NCI-H82 treated with DMSO at 0.1 percent for 48 hours (cell line): ENCODE data around the gene DNAH1.
"Not testable (repeated sequence)": the region's sequence is repeated elsewhere in the genome, so short reads cannot be mapped to it uniquely, and the experiment has no call there.

ENCODE experiments used
- DNase-seq: peaks from one replicate; lab custom pipeline; 2025; ENCODE audit not compliant: unreplicated experiment; lab: John Stamatoyannopoulos, UW

The DNAH1 gene

GRCh38 chr3:52331906-52332305 lies 15.8 kb downstream of the DNAH1 start:
- no peak for DNase-seq

- DNase-seq: no peak
Observed at GRCh38 chr3:52333869-52334557, 17.9 kb downstream of the DNAH1 start.

DNA sequence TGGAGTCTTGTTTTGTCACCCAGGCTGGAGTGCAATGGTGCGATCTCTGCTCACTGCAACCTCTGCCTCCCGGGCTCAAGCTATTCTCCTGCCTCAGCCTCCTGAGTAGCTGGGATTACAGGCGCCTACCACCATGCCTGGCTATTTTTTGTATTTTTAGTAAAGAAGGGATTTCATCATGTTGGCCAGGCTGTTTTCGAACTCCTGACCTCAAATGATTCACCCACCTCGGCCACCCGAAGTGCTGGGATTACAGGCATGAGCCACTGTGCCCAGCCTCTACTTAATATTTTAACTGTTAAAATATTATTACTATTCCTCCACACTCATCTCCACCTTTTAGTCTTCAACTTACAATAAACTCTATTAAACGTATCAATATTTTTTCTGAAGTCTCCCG lies 22.0 kb downstream of the DNAH1 start:
- DNase-seq: not testable (repeated sequence)

DNA sequence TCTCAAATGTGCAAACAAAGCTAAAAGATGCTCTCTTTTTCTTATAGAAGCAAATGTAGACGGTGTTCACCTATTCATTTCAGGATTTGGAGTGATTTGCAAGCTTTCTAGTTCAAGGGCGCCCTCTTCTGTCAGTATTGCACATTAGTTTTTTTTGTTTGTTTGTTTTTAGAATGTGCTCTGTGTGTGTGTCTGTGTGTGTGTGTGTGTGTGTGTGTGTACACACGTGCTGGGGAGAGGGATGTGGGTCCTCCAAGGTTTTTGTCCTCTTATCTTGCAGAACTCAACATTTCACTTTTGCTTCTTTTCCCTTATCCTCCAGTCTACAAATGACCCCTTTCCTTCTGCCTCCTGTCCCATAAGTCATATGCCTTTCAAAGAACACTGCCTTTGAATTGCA lies 23.5 kb downstream of the DNAH1 start:
- peak; percentile 63 for DNase-seq

DNA sequence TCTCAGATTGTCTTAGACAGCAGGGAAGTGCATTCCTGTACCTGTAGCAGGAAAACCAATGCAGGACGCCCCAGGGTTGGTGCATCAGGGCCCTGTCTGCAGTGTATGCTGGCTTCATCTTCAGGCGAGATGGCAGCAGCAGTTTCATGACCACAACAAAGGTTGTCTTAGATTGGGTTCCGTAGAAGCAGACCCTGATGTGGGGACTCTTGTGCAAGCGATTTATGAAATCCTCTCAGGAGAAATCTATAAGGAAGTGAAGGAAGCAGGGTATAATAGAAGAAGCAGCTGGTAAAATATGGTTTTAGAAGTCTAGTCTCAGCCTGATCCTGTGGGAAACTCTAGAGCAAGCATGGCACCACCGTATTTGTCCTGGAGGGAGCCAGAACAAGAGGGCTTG lies 25.0 kb downstream of the DNAH1 start:
- no peak for DNase-seq

DNA sequence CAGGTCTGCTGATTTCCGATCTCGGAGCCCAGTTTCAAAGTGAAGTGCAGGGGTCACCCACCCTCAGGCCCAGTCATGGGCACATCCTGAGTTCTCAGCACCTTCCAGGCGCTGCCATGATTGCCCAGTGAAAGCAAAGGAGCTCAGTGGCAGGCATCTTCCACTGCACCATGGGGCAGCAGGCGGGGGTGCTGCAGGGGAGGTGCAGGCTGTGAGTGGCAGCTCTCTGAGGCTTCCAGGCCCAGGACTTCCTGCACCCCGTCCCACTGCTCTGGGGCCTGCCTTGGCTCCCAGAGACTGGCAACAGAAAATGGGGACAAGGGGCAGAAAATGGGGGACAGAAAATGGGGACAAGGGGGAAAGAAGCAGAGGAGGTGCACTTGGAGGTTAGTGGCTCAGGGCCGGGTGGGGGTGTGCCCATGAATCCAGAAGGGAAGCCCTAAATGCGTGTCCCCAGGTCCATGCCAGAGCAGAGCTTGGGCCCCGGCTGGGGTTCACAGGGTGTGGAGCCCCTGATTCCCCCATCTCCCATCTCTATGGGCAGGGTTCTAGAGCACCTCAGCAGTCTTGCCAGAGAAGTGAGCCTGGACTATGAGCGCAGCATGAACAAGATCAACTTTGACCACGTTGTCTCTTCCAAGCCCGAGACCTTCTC lies 28.0 kb downstream of the DNAH1 start:
- DNase-seq: no peak

DNA sequence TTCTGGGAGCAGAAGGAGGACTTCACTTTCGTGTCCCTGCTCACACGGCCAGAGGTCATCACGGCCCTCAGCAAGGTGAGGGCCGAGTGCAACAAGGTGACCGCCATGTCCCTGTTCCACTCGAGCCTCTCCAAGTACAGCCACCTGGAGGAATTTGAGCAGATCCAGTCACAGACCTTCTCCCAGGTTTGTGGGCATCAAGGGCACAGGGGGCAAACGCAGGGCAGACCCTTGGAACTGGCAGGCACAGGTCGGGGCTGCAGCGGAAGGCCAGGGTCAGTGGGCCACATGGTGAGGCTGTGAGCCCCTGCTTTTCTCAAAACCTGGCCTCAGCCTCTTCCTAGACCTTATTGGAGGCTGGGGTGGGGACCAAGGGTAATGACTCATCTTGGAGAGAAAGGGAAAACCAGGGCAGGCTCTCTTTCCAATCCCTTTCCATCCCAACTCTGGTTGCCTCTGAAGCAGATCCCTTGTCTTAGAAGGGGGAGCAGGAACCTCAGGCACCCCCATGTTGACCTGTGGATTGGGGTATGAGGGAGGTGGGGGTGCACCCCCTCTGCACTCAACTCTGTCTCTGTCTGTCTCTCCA lies 29.5 kb downstream of the DNAH1 start:
- DNase-seq: no peak

- DNase-seq: no peak
Observed at GRCh38 chr3:52346623-52347530, 30.8 kb downstream of the DNAH1 start.

DNA sequence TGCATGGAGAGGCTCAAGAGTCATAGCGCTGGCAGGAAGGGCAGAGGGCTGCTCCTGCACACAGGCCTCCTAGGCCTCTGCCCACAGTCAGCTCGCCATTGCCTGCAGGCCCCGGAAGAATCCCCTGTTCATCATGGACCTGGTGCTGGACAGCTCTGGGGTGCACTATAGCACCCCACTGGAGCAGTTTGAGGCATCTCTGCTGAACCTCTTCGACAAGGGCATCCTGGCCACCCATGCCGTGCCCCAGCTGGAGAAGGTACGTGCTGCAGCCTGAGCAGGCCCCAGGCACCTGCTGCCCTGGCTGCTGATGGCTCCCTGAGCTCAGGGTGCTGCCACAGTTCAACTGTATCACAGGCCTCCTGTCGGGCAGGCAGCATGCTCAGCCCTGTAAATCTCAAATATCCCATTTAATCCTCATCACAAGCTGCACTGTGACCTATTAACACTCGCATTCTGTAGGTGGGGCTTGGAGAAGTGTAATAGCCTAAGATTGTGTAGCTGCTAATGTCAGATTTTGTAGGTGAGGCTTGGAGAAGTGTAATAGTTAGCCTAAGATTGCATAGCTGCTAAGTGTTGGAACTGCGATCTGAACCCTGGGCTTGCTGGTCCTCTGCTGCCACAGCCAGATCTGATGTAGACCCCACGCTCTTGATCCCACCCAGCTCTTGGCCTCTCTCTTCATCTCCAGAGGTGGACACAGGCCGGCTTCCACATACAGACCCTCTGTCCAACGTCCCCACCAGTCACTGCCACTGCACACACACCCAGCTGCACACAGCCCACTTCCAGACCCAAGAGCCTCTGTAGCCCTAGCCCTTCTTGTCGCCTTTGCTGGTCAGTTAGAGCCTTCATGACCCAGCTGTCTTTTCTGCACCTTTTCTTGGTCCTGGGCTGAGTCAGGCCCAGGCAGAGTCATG lies 31.9 kb downstream of the DNAH1 start:
- DNase-seq: peak; percentile 19

GRCh38 chr3:52349131-52349530 lies 33.0 kb downstream of the DNAH1 start:
- DNase-seq: no peak

- no peak for DNase-seq
Observed at GRCh38 chr3:52349611-52350395, 33.7 kb downstream of the DNAH1 start.

- no peak for DNase-seq
Observed at GRCh38 chr3:52350416-52350815, 34.3 kb downstream of the DNAH1 start.

- DNase-seq: no peak
Observed at GRCh38 chr3:52350981-52351761, 35.1 kb downstream of the DNAH1 start.

DNA sequence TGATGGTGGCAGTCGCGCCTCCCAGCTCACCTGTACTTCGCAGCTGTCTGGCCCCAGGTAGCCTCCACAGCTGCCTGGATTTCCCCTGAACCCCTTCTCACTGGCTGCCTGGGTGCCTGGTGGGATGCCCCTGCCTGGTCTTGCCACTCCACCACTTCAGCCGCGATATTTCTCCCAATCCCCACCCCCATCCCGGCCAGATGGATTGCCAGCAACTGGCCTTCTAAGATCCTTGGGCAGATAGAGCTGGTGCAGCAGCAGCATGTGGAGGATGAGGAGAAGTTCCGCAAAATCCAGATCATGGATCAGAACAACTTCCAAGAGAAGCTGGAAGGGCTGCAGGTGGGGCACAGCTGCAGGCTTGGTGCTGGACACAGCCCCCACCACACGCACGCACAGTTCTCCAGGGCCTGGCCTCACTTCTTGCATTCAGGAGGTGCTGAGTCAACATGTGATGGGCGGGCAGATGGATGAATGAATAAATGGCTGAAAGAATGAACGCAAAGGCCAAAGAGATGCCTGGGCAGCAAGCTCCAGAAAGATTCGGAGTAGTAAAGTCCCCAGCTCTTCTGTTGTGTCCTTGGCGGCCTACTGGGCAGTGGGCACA lies 35.7 kb downstream of the DNAH1 start:
- DNase-seq: no peak

DNA sequence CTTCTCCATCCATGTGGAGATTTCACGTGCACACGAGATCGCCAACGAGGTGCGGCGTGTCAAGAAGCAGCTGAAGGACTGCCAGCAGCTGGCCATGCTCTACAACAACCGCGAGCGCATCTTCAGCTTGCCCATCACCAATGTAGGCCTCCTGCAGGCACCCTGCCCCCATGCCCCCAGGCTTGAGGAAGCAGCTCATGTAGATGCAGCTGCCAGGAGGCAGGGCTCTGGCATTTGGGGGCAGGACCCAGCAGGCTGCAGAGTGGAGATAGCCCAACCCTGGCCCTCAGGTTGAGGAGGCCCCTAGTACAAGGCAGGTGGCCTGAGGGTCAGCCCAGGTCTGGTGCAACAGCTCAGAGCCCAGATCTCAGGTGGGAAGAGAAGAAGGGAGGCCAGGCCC lies 36.4 kb downstream of the DNAH1 start:
- DNase-seq: no peak

- DNase-seq: no peak
Observed at GRCh38 chr3:52353291-52353855, 37.3 kb downstream of the DNAH1 start.

GRCh38 chr3:52354676-52355075 lies 38.6 kb downstream of the DNAH1 start:
- no peak for DNase-seq

- no peak for DNase-seq
Observed at GRCh38 chr3:52355526-52355925, 39.4 kb downstream of the DNAH1 start.
